ENCODE results near the gene ZNF276.

GRCh38 chr16:89720813-89721545 lies at the start of gene ZNF276, which contains the start of gene VPS9D1:
- TF ChIP-seq POLR2A (IDR thresholded peaks at IDR 0.05): peak; percentile 57
- no peak for TF ChIP-seq CTCF (IDR thresholded peaks at IDR 0.05)

Data from gastroesophageal sphincter (tissue), 3 donors.